AG10803 (cell line): ENCODE results near the gene IFNB1.

Experiments
- DNase-seq: peaks from one replicate; pipeline ENCODE4 v3.0.0; 2010; ENCODE audit warnings: low read depth
- H3K4me3 ChIP-seq: 2 replicates; pipeline ENCODE4 v1.5.1; 2011; ENCODE audit warnings: mild to moderate bottlenecking, low read length, control low read depth
- CTCF ChIP-seq: conservative IDR thresholded peaks from 2 replicates; pipeline ENCODE4 v1.5.1; 2011; ENCODE audit warnings: mild to moderate bottlenecking, low read length, control low read depth, inconsistent platforms

Gene IFNB1

GRCh38 chr9:21075484-21075883 is 2.3 kb downstream of the IFNB1 start:
- no peak for TF ChIP-seq CTCF
- H3K4me3 ChIP-seq: no peak overlapping the region
- no peak for DNase-seq

- DNase-seq: no peak
- no peak for TF ChIP-seq CTCF
Observed at GRCh38 chr9:21070906-21071305, 6.8 kb downstream of the IFNB1 start.

GRCh38 chr9:21070171-21070571 is 7.6 kb downstream of the IFNB1 start:
- peak; percentile 47 for TF ChIP-seq CTCF
- H3K4me3 ChIP-seq: peak overlapping the region; percentile 18; the same call in 1 of the 2 replicates
- DNase-seq: peak; percentile 96

More at GRCh38 chr9:21070906-21071305, 6.8 kb downstream of the IFNB1 start:
- no peak overlapping the region for H3K4me3 ChIP-seq

GRCh38 chr9:21060919-21061561 is 16.7 kb downstream of the IFNB1 start:
- TF ChIP-seq CTCF: peak; percentile 38
- peak; percentile 77 for DNase-seq
- no peak overlapping the region for H3K4me3 ChIP-seq

- DNase-seq: peak; percentile 31
- TF ChIP-seq CTCF: no peak
Observed at GRCh38 chr9:21056931-21057330, 20.8 kb downstream of the IFNB1 start.

GRCh38 chr9:21053851-21054250 is 23.9 kb downstream of the IFNB1 start:
- no peak for DNase-seq
- no peak for TF ChIP-seq CTCF

More at GRCh38 chr9:21056931-21057330, 20.8 kb downstream of the IFNB1 start:
- H3K4me3 ChIP-seq: no peak overlapping the region

GRCh38 chr9:21047281-21047691 is 30.5 kb downstream of the IFNB1 start:
- H3K4me3 ChIP-seq: no peak overlapping the region
- no peak for TF ChIP-seq CTCF
- no peak for DNase-seq

More at GRCh38 chr9:21053851-21054250, 23.9 kb downstream of the IFNB1 start:
- H3K4me3 ChIP-seq: no peak overlapping the region
